OCI-LY3 (cell line): ENCODE data around the gene ENOX2.

Experiments used
- H2AFZ ChIP-seq: fragments of 200-600, 300-600 bp; shearing (Covaris generic); 2 replicates; pipeline ENCODE4 v1.6.0; 2014; ENCODE audit warnings: antibody characterized with exemption, low read depth, low read length
- H3K27ac ChIP-seq: fragments of 200-600, 300-600 bp; sonication (generic); 2 replicates; pipeline ENCODE4 v1.5.1; 2014; ENCODE audit warnings: mild to moderate bottlenecking, low read length, moderate library complexity, mixed read lengths
- H3K27me3 ChIP-seq: fragments of 200-600, 300-600 bp; sonication (generic); 2 replicates; pipeline ENCODE4 v1.6.1; 2014; ENCODE audit warnings: low read depth, low read length, mixed read lengths
- H3K36me3 ChIP-seq: fragments of 200-600, 300-600 bp; sonication (generic); replicated peaks from 2 replicates; pipeline ENCODE3; 2014; ENCODE audit warnings: low read depth, low read length, mixed read lengths
- H3K4me1 ChIP-seq: fragments of 300-600, 200-600 bp; sonication (generic); 2 replicates; pipeline ENCODE4 v1.6.1; 2014; ENCODE audit warnings: low read length, mixed read lengths
- H3K4me2 ChIP-seq: fragments of 200-600, 300-600 bp; sonication (generic); 2 replicates; pipeline ENCODE4 v1.6.1; 2014; ENCODE audit warnings: low read length, mixed read lengths
- H3K4me3 ChIP-seq: fragments of 300-600, 200-600 bp; sonication (generic); 2 replicates; pipeline ENCODE4 v1.5.1; 2014; ENCODE audit warnings: antibody characterized with exemption, mild to moderate bottlenecking, low read length, moderate library complexity
- H3K79me2 ChIP-seq: fragments of 300-600, 200-600 bp; shearing (Covaris generic); 2 replicates; pipeline ENCODE4 v1.6.1; 2014; ENCODE audit warnings: mild to moderate bottlenecking, low read length, mixed read lengths
- H3K9ac ChIP-seq: fragments of 300-600, 200-600 bp; shearing (Covaris generic); 2 replicates; pipeline ENCODE4 v1.6.0; 2014; ENCODE audit warnings: mild to moderate bottlenecking, low read length, moderate library complexity
- H3K9me3 ChIP-seq: fragments of 200-600, 300-600 bp; shearing (Covaris generic); 2 replicates; pipeline ENCODE4 v1.6.1; 2014; ENCODE audit warnings: low read length, mixed read lengths; ENCODE audit not compliant: insufficient read depth
- H4K20me1 ChIP-seq: fragments of 200-600, 300-600 bp; sonication (generic); 2 replicates; pipeline ENCODE4 v1.6.1; 2016; ENCODE audit warnings: low read length, mixed read lengths; ENCODE audit not compliant: insufficient read depth
- EZH2phosphoT487 ChIP-seq: fragments of 200-600 bp; shearing (Covaris generic); IDR thresholded peaks from 2 replicates; pipeline ENCODE4 v1.6.1; 2018; ENCODE audit warnings: antibody characterized with exemption, mixed run types, low read depth
- TF ChIP-seq, protein P1 (sequence below): fragments of 200-600, 300-600 bp; sonication (generic); IDR thresholded peaks from 2 replicates; pipeline ENCODE4 v1.5.1; 2014; ENCODE audit warnings: antibody characterized with exemption, low read length, low read depth

Gene ENOX2

GRCh38 chrX:130658310-130658709 lies 244.7 kb downstream of the ENOX2 start:
- Histone ChIP-seq H3K9me3 (no peaks in the 10 kb centered on the region), H3K36me3 (no peaks in the 10 kb centered on the region), H3K27ac (no peak overlapping the region), H4K20me1 (no peaks in the 10 kb centered on the region), H3K79me2 (no peaks in the 10 kb centered on the region), H3K27me3 (no peaks in the 10 kb centered on the region), H3K9ac (no peak overlapping the region), H3K4me3 (no peak overlapping the region), H2AFZ (no peak overlapping the region), H3K4me2 (no peak overlapping the region), H3K4me1 (no peaks in the 10 kb centered on the region)
- no peak for TF ChIP-seq EZH2phosphoT487
- TF ChIP-seq, protein P1, sequence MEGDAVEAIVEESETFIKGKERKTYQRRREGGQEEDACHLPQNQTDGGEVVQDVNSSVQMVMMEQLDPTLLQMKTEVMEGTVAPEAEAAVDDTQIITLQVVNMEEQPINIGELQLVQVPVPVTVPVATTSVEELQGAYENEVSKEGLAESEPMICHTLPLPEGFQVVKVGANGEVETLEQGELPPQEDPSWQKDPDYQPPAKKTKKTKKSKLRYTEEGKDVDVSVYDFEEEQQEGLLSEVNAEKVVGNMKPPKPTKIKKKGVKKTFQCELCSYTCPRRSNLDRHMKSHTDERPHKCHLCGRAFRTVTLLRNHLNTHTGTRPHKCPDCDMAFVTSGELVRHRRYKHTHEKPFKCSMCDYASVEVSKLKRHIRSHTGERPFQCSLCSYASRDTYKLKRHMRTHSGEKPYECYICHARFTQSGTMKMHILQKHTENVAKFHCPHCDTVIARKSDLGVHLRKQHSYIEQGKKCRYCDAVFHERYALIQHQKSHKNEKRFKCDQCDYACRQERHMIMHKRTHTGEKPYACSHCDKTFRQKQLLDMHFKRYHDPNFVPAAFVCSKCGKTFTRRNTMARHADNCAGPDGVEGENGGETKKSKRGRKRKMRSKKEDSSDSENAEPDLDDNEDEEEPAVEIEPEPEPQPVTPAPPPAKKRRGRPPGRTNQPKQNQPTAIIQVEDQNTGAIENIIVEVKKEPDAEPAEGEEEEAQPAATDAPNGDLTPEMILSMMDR: no peak

DNA sequence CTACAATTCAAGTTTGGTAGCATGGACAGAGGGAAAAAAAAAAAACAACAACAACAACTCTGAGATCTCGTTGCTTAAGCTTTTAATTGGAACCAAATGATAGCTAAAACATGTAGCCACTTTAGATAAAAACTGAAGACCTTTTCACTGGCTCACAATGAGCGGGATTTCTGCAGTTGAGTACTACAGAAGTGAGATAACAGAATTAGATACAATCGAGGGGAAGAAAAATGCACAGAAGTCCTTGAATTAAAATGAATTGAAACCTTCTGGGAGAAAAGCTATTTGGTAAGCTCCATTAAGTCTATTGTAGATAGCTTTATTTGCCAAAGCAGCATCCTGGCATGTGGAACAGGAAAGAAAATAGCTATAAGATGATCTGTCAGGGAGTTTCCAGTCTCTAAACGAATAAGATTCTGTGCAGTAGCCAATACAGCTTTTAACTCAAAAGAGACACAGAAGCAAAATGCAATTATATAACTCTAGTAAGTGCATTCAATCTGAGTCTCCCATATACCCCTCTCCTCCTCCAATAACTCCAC lies 248.5 kb downstream of the ENOX2 start:
- Histone ChIP-seq H3K27me3 (no peaks in the 10 kb centered on the region), H3K79me2 (no peaks in the 10 kb centered on the region), H4K20me1 (no peaks in the 10 kb centered on the region), H3K9ac (no peak overlapping the region), H3K4me2 (no peak overlapping the region), H3K36me3 (no peaks in the 10 kb centered on the region), H3K4me1 (no peaks in the 10 kb centered on the region), H3K27ac (no peak overlapping the region), H3K9me3 (no peaks in the 10 kb centered on the region), H3K4me3 (no peak overlapping the region), H2AFZ (no peak overlapping the region)
- TF ChIP-seq, protein P1: no peak
- TF ChIP-seq EZH2phosphoT487: no peak

DNA sequence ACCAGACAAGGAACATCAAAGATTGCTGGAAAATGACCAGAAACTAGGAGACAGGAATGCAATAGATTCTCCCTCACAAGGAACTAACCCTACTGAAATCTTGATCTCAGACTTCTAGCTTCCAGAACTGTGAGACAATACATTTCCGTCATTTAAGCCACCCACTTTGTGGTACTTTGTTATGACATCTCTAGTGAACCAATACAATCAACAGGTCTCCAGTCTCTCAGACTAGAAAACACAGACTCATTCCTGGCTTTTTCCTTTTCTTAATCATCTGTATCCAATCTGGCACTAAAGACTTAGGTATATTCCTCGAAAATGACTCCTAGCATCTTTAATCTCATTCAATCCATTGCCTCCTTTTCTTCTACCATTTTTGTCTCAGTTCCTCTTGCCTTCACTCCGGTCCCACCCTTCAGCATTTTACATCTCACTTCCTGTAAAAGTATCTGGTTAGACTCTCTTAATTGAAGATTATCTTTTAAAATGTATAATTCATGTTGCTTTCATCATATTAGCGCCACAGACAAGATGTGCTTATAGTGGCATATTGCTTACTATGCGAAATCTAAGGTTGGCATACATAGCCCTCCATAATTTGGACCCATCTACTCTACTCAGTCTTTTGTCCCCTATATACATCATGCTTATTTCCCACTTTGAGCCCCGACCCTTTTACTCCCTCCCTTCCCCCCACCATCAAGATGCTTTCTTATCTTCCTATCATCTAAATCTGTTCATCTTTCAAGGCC lies 250.0 kb downstream of the ENOX2 start:
- no peaks in the 10 kb centered on the region for H3K27me3 ChIP-seq
- no peaks in the 10 kb centered on the region for H3K4me1 ChIP-seq
- H3K27ac ChIP-seq: no peak overlapping the region
- H3K4me3 ChIP-seq: no peak overlapping the region
- no peaks in the 10 kb centered on the region for H3K9me3 ChIP-seq
- H2AFZ ChIP-seq: no peak overlapping the region
- H4K20me1 ChIP-seq: no peaks in the 10 kb centered on the region
- no peak overlapping the region for H3K9ac ChIP-seq
- H3K4me2 ChIP-seq: no peak overlapping the region
- no peak for TF ChIP-seq EZH2phosphoT487
- TF ChIP-seq, protein P1: no peak
- no peaks in the 10 kb centered on the region for H3K79me2 ChIP-seq
- H3K36me3 ChIP-seq: no peaks in the 10 kb centered on the region

GRCh38 chrX:130649738-130650137 lies 253.3 kb downstream of the ENOX2 start:
- Histone ChIP-seq H3K9me3 (no peaks in the 10 kb centered on the region), H3K27ac (no peak overlapping the region), H4K20me1 (no peaks in the 10 kb centered on the region), H2AFZ (no peak overlapping the region), H3K4me3 (no peak overlapping the region), H3K9ac (no peak overlapping the region), H3K27me3 (no peaks in the 10 kb centered on the region), H3K79me2 (no peaks in the 10 kb centered on the region), H3K4me1 (no peaks in the 10 kb centered on the region), H3K4me2 (no peak overlapping the region), H3K36me3 (no peaks in the 10 kb centered on the region)
- TF ChIP-seq, protein P1: no peak
- TF ChIP-seq EZH2phosphoT487: no peak
